GM12865 (cell line): ENCODE measurements around the gene AP2A2.

Source experiments
- DNase-seq: peaks from one replicate; pipeline ENCODE4 v3.0.0; 2010; ENCODE audit warnings: low read depth
- H3K4me3 ChIP-seq: 2 replicates; pipeline ENCODE4 v1.5.1; 2011; ENCODE audit warnings: mild to moderate bottlenecking, low read depth, low read length, control low read depth
- TF ChIP-seq, protein P1 (sequence below): IDR thresholded peaks from 2 replicates; pipeline ENCODE4 v1.5.1; 2011; ENCODE audit warnings: low read length, control low read depth, low read depth, inconsistent platforms; ENCODE audit not compliant: insufficient read depth; ENCODE audit errors: missing control alignments

AP2A2 gene

DNA sequence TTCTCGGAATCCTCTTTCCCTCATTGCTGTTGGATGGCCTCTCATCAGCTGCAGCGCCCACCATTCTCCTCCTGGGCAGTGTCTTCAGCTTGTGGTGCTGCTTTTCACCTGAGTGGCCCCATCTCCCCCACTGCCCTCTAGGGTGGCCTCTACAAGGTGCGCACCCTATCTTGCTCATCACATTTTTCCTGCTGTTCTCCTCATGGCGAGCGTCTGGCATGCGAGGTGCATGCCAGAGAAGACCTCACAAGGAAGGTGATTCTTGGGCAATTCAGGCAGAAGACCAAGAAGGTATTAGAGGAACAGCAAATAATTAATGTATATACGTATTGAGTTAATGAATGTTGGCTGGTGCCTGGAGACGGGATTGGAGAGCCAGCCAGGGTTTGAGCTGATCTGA is 3.1 kb downstream of the AP2A2 start:
- TF ChIP-seq, protein P1, sequence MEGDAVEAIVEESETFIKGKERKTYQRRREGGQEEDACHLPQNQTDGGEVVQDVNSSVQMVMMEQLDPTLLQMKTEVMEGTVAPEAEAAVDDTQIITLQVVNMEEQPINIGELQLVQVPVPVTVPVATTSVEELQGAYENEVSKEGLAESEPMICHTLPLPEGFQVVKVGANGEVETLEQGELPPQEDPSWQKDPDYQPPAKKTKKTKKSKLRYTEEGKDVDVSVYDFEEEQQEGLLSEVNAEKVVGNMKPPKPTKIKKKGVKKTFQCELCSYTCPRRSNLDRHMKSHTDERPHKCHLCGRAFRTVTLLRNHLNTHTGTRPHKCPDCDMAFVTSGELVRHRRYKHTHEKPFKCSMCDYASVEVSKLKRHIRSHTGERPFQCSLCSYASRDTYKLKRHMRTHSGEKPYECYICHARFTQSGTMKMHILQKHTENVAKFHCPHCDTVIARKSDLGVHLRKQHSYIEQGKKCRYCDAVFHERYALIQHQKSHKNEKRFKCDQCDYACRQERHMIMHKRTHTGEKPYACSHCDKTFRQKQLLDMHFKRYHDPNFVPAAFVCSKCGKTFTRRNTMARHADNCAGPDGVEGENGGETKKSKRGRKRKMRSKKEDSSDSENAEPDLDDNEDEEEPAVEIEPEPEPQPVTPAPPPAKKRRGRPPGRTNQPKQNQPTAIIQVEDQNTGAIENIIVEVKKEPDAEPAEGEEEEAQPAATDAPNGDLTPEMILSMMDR, result no peak
- no peak overlapping the region for H3K4me3 ChIP-seq
- no peak for DNase-seq

DNA sequence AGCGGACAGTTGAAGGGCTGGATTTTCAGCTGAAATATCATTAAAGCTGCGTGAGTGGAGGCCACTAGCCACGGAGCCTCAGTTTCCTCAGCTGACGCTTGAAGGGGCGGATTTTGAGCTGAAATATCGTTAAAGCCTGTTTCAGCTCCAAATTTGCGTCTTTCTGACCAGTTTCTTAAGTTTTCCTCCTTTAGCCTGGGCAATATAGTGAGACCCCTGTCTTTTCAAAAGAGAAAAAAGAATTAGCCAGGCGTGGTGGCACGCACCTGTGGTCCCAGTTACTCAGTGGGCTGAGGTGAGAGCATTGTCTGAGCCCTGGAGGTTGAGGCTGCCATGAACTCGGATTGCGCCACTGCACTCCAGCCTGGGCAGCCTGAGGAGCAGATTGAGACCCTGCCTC is 3.7 kb downstream of the AP2A2 start:
- no peak for DNase-seq
- H3K4me3 ChIP-seq, result no peak overlapping the region
- TF ChIP-seq, protein P1, result no peak

DNA sequence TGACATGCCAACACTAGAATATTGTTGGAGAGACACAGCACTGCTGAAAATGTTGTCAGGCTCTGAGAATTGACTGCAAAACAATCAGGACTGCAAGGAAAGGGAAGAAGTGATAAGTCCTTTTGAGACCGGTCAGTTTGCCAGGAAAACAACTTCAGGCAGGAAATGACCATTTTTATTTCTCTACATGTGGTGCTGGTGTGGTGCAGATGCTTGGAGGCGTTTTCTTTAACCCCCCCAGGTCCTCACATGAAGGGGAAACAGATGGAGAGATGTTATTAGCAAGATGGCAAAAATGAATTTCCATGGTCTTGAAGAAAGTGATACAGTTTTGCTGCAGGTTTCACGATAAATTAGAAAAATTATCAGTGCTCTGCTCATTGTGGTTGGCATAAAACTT is 5.7 kb downstream of the AP2A2 start:
- no peak for DNase-seq
- H3K4me3 ChIP-seq, result no peak overlapping the region
- TF ChIP-seq, protein P1, result no peak

DNA sequence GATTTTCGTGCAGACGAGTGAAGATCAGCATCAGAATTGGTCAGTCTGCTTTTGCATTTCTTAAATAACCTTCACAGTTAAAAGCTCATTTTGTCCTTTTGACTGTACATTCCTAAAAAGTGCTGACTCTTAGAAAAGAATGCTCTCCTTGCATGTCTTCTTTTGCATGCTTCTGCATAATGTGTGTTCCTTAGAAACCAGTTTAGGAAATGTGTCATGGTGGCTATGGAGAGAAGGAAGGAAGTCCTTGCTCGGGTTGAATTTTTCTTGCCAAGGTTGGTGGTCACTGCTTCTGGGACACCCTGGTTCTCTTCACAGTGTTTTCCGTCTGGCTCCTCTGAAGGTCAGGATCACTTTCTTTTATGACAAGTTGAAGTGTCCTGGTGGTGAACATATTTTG is 6.8 kb downstream of the AP2A2 start:
- TF ChIP-seq, protein P1, result no peak
- no peak overlapping the region for H3K4me3 ChIP-seq
- no peak for DNase-seq

DNA sequence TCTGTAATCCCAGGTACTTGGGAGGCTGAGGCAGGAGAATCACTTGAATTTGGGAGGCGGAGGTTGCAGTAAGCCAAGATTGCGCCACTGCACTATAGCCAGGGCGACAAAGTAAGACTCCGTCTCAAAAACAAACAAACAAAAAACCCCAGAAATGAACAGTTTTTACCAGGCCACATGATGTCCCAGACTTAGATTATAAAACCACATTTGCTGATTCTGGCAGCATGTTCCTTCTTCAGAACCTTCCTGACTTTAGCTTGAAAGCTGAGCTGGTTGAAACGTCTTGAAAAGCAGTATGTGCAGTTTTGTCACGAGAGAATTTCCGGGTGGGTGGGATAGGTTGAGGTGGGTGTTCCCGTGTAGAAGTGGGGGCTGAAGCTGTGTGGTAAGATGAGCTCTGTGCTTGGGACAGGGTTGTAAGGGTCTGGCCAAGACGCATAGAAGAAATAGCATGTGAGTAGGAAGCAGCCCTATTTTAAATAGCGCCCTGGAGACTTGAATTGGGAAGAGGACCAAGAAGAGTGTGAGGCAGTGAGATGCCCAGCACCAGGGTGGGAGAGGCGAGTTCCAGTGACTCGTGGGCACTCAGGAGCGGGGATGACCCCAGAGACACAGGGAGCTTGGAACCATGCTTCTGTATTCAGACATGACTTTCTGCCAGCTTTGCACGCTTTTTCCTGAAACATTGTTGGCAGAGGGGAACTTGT is 7.6 kb downstream of the AP2A2 start:
- no peak overlapping the region for H3K4me3 ChIP-seq
- TF ChIP-seq, protein P1, result no peak
- DNase-seq, result no peak

DNA sequence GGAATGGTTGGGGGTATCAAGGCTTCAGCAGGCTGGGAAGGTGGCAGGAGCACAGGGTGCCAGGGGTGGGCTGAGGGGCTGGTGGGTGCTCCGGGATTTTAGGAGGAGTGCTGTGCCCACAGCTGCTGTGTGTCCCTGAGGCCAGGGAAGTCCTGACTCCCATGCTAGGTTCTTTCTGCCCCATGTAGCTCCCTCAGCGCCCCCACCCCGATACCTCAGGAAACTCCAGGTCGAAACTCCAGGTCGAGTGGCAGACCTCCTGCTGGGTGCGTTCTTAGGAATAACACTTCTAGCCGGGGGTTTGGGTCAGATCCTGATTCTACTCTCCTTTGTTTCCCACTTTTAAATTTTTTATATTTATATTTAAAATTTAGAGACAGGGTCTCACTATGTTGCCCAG is 8.3 kb downstream of the AP2A2 start:
- no peak for DNase-seq
- TF ChIP-seq, protein P1, result no peak
- H3K4me3 ChIP-seq, result no peak overlapping the region

DNA sequence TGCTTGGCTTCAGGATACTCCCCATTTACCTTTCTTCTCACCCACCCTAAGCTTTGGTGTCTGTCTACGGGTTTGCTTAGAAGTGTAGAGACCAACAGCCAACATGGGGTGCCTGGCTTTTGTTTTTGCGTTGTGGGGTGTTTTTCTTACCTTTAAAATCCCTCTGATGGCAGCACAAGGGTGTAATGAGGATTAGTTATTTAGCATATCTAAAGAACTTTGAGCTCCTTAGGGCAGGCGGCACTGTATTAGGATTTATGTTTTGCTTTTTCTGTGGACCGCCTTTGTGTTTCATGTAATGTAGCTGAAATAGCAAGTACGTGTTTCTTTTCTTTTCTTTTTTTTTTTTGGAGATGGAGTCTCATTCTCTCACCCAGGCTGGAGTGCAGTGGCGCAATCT is 8.9 kb downstream of the AP2A2 start:
- TF ChIP-seq, protein P1, result no peak
- no peak for DNase-seq
- no peak overlapping the region for H3K4me3 ChIP-seq
